Neuronal stem cell (in vitro differentiated cells): ENCODE measurements around the gene RGS6.

Experiments
- DNase-seq: peaks from one replicate; pipeline ENCODE4 v3.0.0-alpha.2; 2013; ENCODE audit warnings: low spot score
- H2AFZ ChIP-seq: one replicate; pipeline ENCODE4 v1.6.1; 2013; ENCODE audit warnings: mild to moderate bottlenecking, low read length, inconsistent platforms
- H2AK5ac ChIP-seq: 2 replicates; pipeline ENCODE4 v1.6.1; 2013; ENCODE audit warnings: low read depth, mild to moderate bottlenecking, inconsistent platforms, low read length, moderate library complexity, mixed read lengths
- H2BK120ac ChIP-seq: 2 replicates; pipeline ENCODE4 v1.6.1; 2013; ENCODE audit warnings: low read depth, mild to moderate bottlenecking, inconsistent platforms, low read length, moderate library complexity, mixed read lengths
- H2BK12ac ChIP-seq: one replicate; pipeline ENCODE4 v1.6.1; 2013; ENCODE audit warnings: low read length, inconsistent platforms
- H2BK15ac ChIP-seq: 2 replicates; pipeline ENCODE4 v1.6.1; 2013; ENCODE audit warnings: mild to moderate bottlenecking, low read length, inconsistent platforms, mixed read lengths
- H2BK5ac ChIP-seq: one replicate; pipeline ENCODE4 v1.6.1; 2013; ENCODE audit warnings: inconsistent platforms, mild to moderate bottlenecking, low read length, moderate library complexity
- H3K14ac ChIP-seq: one replicate; pipeline ENCODE4 v1.6.1; 2013; ENCODE audit warnings: low read length, inconsistent platforms
- H3K18ac ChIP-seq: 2 replicates; pipeline ENCODE4 v1.6.1; 2013; ENCODE audit warnings: low read length, inconsistent platforms
- H3K23ac ChIP-seq: 2 replicates; pipeline ENCODE4 v1.6.1; 2013; ENCODE audit warnings: low read depth, mild to moderate bottlenecking, mixed read lengths, low read length, inconsistent platforms; ENCODE audit not compliant: poor library complexity
- H3K27ac ChIP-seq: replicated peaks from 3 replicates; pipeline ENCODE4 v1.5.1; 2013; ENCODE audit warnings: low read length, inconsistent platforms
- H3K27me3 ChIP-seq, 3 experiments: 2 replicates each; pipeline ENCODE4 v1.6.1; 2013; ENCODE audit warnings: low read length in 3 of 3, mild to moderate bottlenecking in 2 of 3, inconsistent platforms in 1 of 3, low read depth in 1 of 3, mixed read lengths in 1 of 3, moderate library complexity in 1 of 3; ENCODE audit not compliant: control insufficient read depth in 3 of 3, insufficient read depth in 3 of 3
- H3K36me3 ChIP-seq, 2 donors: replicated peaks in 1 of 2; 2 replicates each; pipeline ENCODE4 v1.6.1; 2013; ENCODE audit warnings: low read length in 2 of 2; ENCODE audit not compliant: control insufficient read depth in 2 of 2, insufficient read depth in 2 of 2
- H3K4ac ChIP-seq: 2 replicates; pipeline ENCODE4 v1.6.1; 2013; ENCODE audit warnings: inconsistent platforms, mild to moderate bottlenecking, low read length, moderate library complexity
- H3K4me1 ChIP-seq, 2 donors: 1 replicate in 1 of 2; 2 replicates in 1 of 2; pipeline ENCODE4 v1.6.1; 2013; ENCODE audit warnings: low read length in 2 of 2, low read depth in 1 of 2; ENCODE audit not compliant: control insufficient read depth in 2 of 2, insufficient read depth in 1 of 2
- H3K4me2 ChIP-seq: one replicate; pipeline ENCODE4 v1.6.1; 2013; ENCODE audit warnings: mild to moderate bottlenecking, low read length, inconsistent platforms; ENCODE audit not compliant: insufficient read depth, poor library complexity, severe bottlenecking
- H3K4me3 ChIP-seq, 2 donors: 2 replicates each; pipeline ENCODE4 v1.5.1; 2013; ENCODE audit warnings: low read length in 2 of 2, mild to moderate bottlenecking in 2 of 2, inconsistent platforms in 1 of 2, moderate library complexity in 1 of 2
- H3K79me1 ChIP-seq: one replicate; pipeline ENCODE4 v1.6.1; 2013; ENCODE audit warnings: low read depth, mild to moderate bottlenecking, inconsistent platforms, low read length, moderate library complexity
- H3K9ac ChIP-seq: one replicate; pipeline ENCODE4 v1.6.1; 2013; ENCODE audit warnings: mild to moderate bottlenecking, low read depth, low read length, inconsistent platforms; ENCODE audit not compliant: poor library complexity
- H3K9me3 ChIP-seq, 2 donors: replicated peaks in 1 of 2; 2 replicates each; pipeline versions ENCODE3 to v1.6.1; 2013; ENCODE audit warnings: low read length in 2 of 2, mild to moderate bottlenecking in 2 of 2, inconsistent platforms in 1 of 2, low read depth in 1 of 2, mixed read lengths in 1 of 2, moderate library complexity in 1 of 2; ENCODE audit not compliant: control insufficient read depth in 2 of 2, insufficient read depth in 1 of 2
- H4K8ac ChIP-seq: one replicate; pipeline ENCODE4 v1.6.1; 2013; ENCODE audit warnings: low read depth, mild to moderate bottlenecking, inconsistent platforms, low read length, moderate library complexity
- H4K91ac ChIP-seq: one replicate; pipeline ENCODE4 v1.6.1; 2013; ENCODE audit warnings: low read length, low read depth, mild to moderate bottlenecking, inconsistent platforms; ENCODE audit not compliant: poor library complexity
- WGBS, 2 donors: extraction: QIAGEN DNeasy Blood & Tissue Kit; methylation state at CpG; one replicate each; pipeline ENCODE4 v1.1.7; 2013; ENCODE audit warnings: missing lambda C conversion rate in 2 of 2, mixed read lengths in 1 of 2; ENCODE audit not compliant: insufficient read length in 2 of 2, insufficient replicate concordance in 1 of 2; ENCODE audit errors: extremely low coverage in 2 of 2; 5-methylcytosine and 5-hydroxymethylcytosine counted together

RGS6 gene

DNA sequence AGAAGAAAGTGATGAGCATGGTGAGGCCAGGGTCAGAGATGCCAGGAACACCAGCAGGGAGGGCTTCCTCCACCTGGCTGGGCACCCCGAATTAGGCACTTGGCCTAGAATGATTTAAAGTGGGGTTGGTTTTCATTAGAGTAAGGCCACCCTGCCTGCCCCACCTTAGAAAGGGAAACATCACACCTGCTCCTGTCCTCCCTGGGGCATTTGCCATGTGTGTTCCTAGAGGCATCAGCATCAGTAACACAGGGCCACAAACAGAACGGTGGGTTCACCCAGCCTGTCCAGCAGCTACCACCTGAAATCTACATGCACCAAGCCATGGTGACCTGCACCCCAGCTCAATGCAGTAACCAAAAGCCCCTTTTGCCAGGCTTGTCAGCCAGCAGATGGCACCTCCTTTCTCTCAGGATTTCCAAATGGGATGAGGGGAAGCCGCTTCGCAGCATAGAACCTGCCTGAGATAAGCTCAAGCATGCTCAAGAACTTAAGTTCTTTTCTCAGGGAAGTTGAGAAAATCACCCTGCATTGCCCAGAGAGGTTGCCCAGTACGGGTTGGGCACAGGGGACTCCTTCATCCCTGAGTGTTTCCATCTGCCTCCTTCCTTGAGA lies 622.9 kb downstream of the RGS6 start:
- no peak overlapping the region for H3K23ac ChIP-seq
- no peak overlapping the region for H4K91ac ChIP-seq
- no peak overlapping the region for H2BK12ac ChIP-seq
- H3K4me1 ChIP-seq: peaks cover 13 to 16% of the 10 kb centered on the region in 2 donors
- H3K4ac ChIP-seq: no peak overlapping the region
- no peak overlapping the region for H2AFZ ChIP-seq
- no peak overlapping the region for H2BK15ac ChIP-seq
- H3K4me3 ChIP-seq: no peak overlapping the region
- no peak overlapping the region for H2BK120ac ChIP-seq
- H2BK5ac ChIP-seq: no peak overlapping the region
- H4K8ac ChIP-seq: no peak overlapping the region
- H3K18ac ChIP-seq: no peak overlapping the region
- H3K9ac ChIP-seq: no peak overlapping the region
- DNase-seq: no peak
- H2AK5ac ChIP-seq: no peak overlapping the region
- H3K9me3 ChIP-seq: no peaks in the 10 kb centered on the region
- no peak overlapping the region for H3K27ac ChIP-seq
- H3K14ac ChIP-seq: no peak overlapping the region
- no peak overlapping the region for H3K4me2 ChIP-seq
- H3K36me3 ChIP-seq: no peaks in the 10 kb centered on the region
- WGBS, 2 donors: no CpG with 5 or more reads among the region's 5 CpGs
- peaks cover 0 to 18% (median 0%) of the 10 kb centered on the region in 3 experiments for H3K27me3 ChIP-seq
- no peaks in the 10 kb centered on the region for H3K79me1 ChIP-seq

DNA sequence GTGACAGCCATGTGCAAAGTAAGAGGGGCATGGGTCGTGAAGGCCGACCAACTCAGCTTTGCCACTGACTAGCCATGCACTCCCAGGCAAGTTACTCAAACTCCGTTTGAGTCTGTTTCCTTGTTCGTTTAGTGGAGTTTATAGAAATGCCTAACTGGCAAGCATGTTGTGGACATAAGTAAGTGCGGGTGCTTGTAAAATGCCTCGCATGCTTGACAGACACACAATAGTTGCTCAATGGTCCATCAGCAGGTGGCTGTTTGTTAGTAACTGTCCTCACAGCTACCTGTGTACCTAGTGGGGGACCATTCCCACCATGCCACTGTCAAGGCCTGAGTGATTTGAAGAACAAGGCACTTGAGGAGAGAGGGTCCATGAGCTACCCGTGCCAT lies 623.4 kb downstream of the RGS6 start:
- no peak overlapping the region for H3K4me3 ChIP-seq
- H2AK5ac ChIP-seq: no peak overlapping the region
- no peak overlapping the region for H4K91ac ChIP-seq
- peaks cover 0 to 18% (median 0%) of the 10 kb centered on the region in 3 experiments for H3K27me3 ChIP-seq
- WGBS, 2 donors: no CpG with 5 or more reads among the region's 7 CpGs
- H2BK15ac ChIP-seq: no peak overlapping the region
- DNase-seq: no peak
- no peak overlapping the region for H3K4ac ChIP-seq
- no peak overlapping the region for H3K4me2 ChIP-seq
- H2BK120ac ChIP-seq: no peak overlapping the region
- no peak overlapping the region for H3K14ac ChIP-seq
- no peak overlapping the region for H3K9ac ChIP-seq
- H2AFZ ChIP-seq: no peak overlapping the region
- peak overlapping the region; percentile 81 for H3K23ac ChIP-seq
- H4K8ac ChIP-seq: no peak overlapping the region
- H3K79me1 ChIP-seq: no peaks in the 10 kb centered on the region
- H2BK12ac ChIP-seq: no peak overlapping the region
- H3K4me1 ChIP-seq: peaks cover 13 to 18% of the 10 kb centered on the region in 2 donors
- no peak overlapping the region for H2BK5ac ChIP-seq
- no peak overlapping the region for H3K18ac ChIP-seq
- no peaks in the 10 kb centered on the region for H3K9me3 ChIP-seq
- no peak overlapping the region for H3K27ac ChIP-seq
- no peaks in the 10 kb centered on the region for H3K36me3 ChIP-seq

DNA sequence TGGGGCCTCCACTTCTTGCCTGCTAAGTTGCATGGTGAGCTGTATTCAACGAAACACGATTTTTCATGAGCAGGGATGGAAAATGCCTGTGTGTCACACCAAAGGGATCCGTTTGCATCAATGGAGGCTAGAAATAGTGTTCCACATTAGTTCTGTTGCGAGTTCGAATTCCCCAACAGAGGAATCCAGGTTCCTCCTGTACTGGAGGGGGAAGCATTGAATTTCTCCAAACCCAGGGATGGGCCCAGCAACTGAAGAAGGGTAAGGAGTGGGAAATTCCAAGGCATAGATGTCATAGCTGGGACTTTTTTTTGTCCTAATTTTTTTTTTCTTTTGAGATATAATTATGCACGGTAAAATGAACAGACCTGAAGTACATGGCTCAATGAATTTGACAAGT lies 625.4 kb downstream of the RGS6 start:
- Histone ChIP-seq H3K4ac (no peak overlapping the region), H4K91ac (no peak overlapping the region), H2BK12ac (no peak overlapping the region), H3K27ac (no peak overlapping the region), H2BK120ac (no peak overlapping the region), H3K23ac (no peak overlapping the region), H3K9me3 (no peaks in the 10 kb centered on the region), H3K4me2 (no peak overlapping the region), H2AFZ (no peak overlapping the region), H3K4me1 (peaks cover 13 to 18% of the 10 kb centered on the region in 2 donors), H3K79me1 (no peaks in the 10 kb centered on the region), H4K8ac (no peak overlapping the region), H2AK5ac (no peak overlapping the region), H3K18ac (no peak overlapping the region), H2BK15ac (no peak overlapping the region), H3K36me3 (no peaks in the 10 kb centered on the region), H3K27me3 (peaks cover 0 to 18% (median 0%) of the 10 kb centered on the region in 3 experiments), H2BK5ac (no peak overlapping the region), H3K9ac (no peak overlapping the region), H3K4me3 (no peak overlapping the region), H3K14ac (no peak overlapping the region)
- DNase-seq: no peak
- no CpG with 5 or more reads among the region's 6 CpGs for WGBS, 2 donors

DNA sequence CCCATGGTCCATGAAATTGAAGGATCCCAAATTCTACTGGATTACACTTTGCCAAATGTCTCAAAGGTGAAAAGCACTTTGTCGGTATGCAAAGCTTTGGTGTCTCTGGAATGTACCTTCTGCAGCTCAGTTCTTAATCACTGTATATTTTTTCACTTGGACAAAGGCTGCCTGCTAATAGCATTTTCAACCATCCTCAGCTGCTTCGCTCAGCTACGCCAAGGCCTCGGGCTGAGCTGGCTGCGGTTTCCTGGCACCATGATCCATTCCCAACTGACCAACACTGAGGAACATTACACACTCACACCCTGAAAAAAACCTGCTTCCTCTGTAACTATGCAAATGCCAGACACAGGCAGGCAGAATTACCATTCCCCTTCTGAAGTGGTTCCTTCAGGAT lies 626.5 kb downstream of the RGS6 start:
- Histone ChIP-seq H3K27ac (no peak overlapping the region), H3K9me3 (no peaks in the 10 kb centered on the region), H2AFZ (no peak overlapping the region), H3K79me1 (no peaks in the 10 kb centered on the region), H4K8ac (no peak overlapping the region), H2BK120ac (no peak overlapping the region), H2BK12ac (no peak overlapping the region), H3K4ac (no peak overlapping the region), H2BK5ac (no peak overlapping the region), H4K91ac (no peak overlapping the region), H3K14ac (no peak overlapping the region), H3K4me1 (peaks cover 13 to 18% of the 10 kb centered on the region in 2 donors), H3K4me2 (no peak overlapping the region), H3K23ac (no peak overlapping the region), H3K9ac (no peak overlapping the region), H3K18ac (no peak overlapping the region), H3K27me3 (peaks cover 0 to 18% (median 0%) of the 10 kb centered on the region in 3 experiments), H3K4me3 (no peak overlapping the region), H2BK15ac (no peak overlapping the region), H2AK5ac (no peak overlapping the region), H3K36me3 (no peaks in the 10 kb centered on the region)
- DNase-seq: no peak
- WGBS, 2 donors: no CpG with 5 or more reads among the region's 5 CpGs
